SK-N-SH treated with all-trans-retinoic acid at 6 μM for 48 hours (cell line): Measurements from ENCODE around the gene POLR2B.

Experiments
- CSRNP3 ChIP-seq: fragments of 250-450 bp; sonication (Bioruptor Pico); IDR thresholded peaks from 2 replicates; pipeline ENCODE4 v1.5.1; 2021; ENCODE audit warnings: mild to moderate bottlenecking, moderate library complexity
- ISL1 ChIP-seq: fragments of 250-450 bp; sonication (Bioruptor Pico); IDR thresholded peaks from 2 replicates; pipeline ENCODE4 v2.1.2; 2022; ENCODE audit warnings: mild to moderate bottlenecking, moderate library complexity
- ZFP3 ChIP-seq: fragments of 250-450 bp; sonication (Bioruptor Pico); IDR thresholded peaks from 2 replicates; pipeline ENCODE4 v1.5.0; 2020; ENCODE audit warnings: mild to moderate bottlenecking, moderate library complexity
- ZNF565 ChIP-seq: fragments of 450-650 bp; formaldehyde crosslinking; conservative IDR thresholded peaks from 2 replicates; pipeline ENCODE4 v1.5.0; 2020; ENCODE audit warnings: low read depth, mild to moderate bottlenecking, moderate library complexity
- ZNF70 ChIP-seq: fragments of 450-650 bp; formaldehyde crosslinking; IDR thresholded peaks from 2 replicates; pipeline ENCODE4 v1.5.0; 2020; ENCODE audit warnings: mild to moderate bottlenecking, moderate library complexity

- no peak for TF ChIP-seq ZFP3
- no peak for TF ChIP-seq CSRNP3 (CRISPR knock-in tag)
- TF ChIP-seq ISL1 (CRISPR knock-in tag), result no peak
- TF ChIP-seq ZNF70 (CRISPR knock-in tag), result no peak
- TF ChIP-seq ZNF565 (CRISPR knock-in tag), result no peak
These were observed 19.6 kb upstream of the POLR2B start for GRCh38 chr4:56959100-56959499.
